Jurkat, Clone E6-1 (cell line): ENCODE measurements around the gene AGFG2.

Source experiments
- DNase-seq: peaks from one replicate; pipeline ENCODE4 v3.0.0-alpha.2; 2011; ENCODE audit warnings: low read depth, low spot score
- H3K4me3 ChIP-seq: 2 replicates; pipeline ENCODE4 v1.5.1; 2011; ENCODE audit warnings: mild to moderate bottlenecking, low read length, control low read depth, moderate library complexity

Gene AGFG2

GRCh38 chr7:100578246-100579183 lies 39.5 kb downstream of the AGFG2 start:
- DNase-seq: no peak

GRCh38 chr7:100580466-100581283 lies 41.7 kb downstream of the AGFG2 start:
- DNase-seq: no peak
- no peak overlapping the region for H3K4me3 ChIP-seq

More at GRCh38 chr7:100578246-100579183, 39.5 kb downstream of the AGFG2 start:
- no peak overlapping the region for H3K4me3 ChIP-seq

- no peak overlapping the region for H3K4me3 ChIP-seq
- no peak for DNase-seq
Measured at GRCh38 chr7:100582041-100582579, 43.1 kb downstream of the AGFG2 start.

GRCh38 chr7:100582650-100583049 lies 43.6 kb downstream of the AGFG2 start:
- DNase-seq: no peak
- no peak overlapping the region for H3K4me3 ChIP-seq

- peak; percentile 84 for DNase-seq
- H3K4me3 ChIP-seq: peak overlapping the region; percentile 85
Measured at GRCh38 chr7:100583132-100584053, 44.4 kb downstream of the AGFG2 start.

- H3K4me3 ChIP-seq: peak overlapping the region; percentile 85
- no peak for DNase-seq
Measured at GRCh38 chr7:100584054-100584682, 45.2 kb downstream of the AGFG2 start.

- no peak for DNase-seq
- H3K4me3 ChIP-seq: peak overlapping the region; percentile 85
Measured at GRCh38 chr7:100584683-100585510, 45.9 kb downstream of the AGFG2 start.

- H3K4me3 ChIP-seq: peak within 1 kb of the TSS; percentile 85
- no peak for DNase-seq
Measured at GRCh38 chr7:100585511-100586265, 46.7 kb downstream of the AGFG2 start, which contains the start of gene LRCH4. Gene LRCH4, minus strand, starts transcription at chr7:100586129. Its CDS starts 29 bp downstream, at chr7:100586100.

GRCh38 chr7:100586266-100587025 lies 47.4 kb downstream of the AGFG2 start, which contains the start of gene FBXO24:
Gene FBXO24, plus strand, starts transcription at chr7:100586328. Its CDS starts 298 bp downstream, at chr7:100586626.
- H3K4me3 ChIP-seq: peak within 1 kb of the TSS; percentile 85
- peak; percentile 100 for DNase-seq

- no peak overlapping the region for H3K4me3 ChIP-seq
- DNase-seq: no peak
Measured at GRCh38 chr7:100588438-100588837, 49.4 kb downstream of the AGFG2 start.

- H3K4me3 ChIP-seq: no peak overlapping the region
Measured at GRCh38 chr7:100589341-100589947, 50.4 kb downstream of the AGFG2 start.

GRCh38 chr7:100590077-100590737 lies 51.2 kb downstream of the AGFG2 start:
- H3K4me3 ChIP-seq: no peak overlapping the region
- no peak for DNase-seq

More at GRCh38 chr7:100589341-100589947, 50.4 kb downstream of the AGFG2 start:
- DNase-seq: no peak

- no peak for DNase-seq
- H3K4me3 ChIP-seq: no peak overlapping the region
Measured at GRCh38 chr7:100591596-100591995, 52.6 kb downstream of the AGFG2 start.

- no peak overlapping the region for H3K4me3 ChIP-seq
- no peak for DNase-seq
Measured at GRCh38 chr7:100595188-100595587, 56.2 kb downstream of the AGFG2 start.

GRCh38 chr7:100598425-100598824 lies 59.4 kb downstream of the AGFG2 start:
- DNase-seq: no peak
- H3K4me3 ChIP-seq: no peak overlapping the region
